GM19238 (cell line): Measurements from ENCODE around the gene OR2AG2.
"Not testable (repeated sequence)": the region's sequence is repeated elsewhere in the genome, so short reads cannot be mapped to it uniquely, and the experiment has no call there.

Experiments
- DNase-seq: peaks from one replicate; pipeline ENCODE4 v3.0.0; 2011; ENCODE audit warnings: low spot score; ENCODE audit not compliant: insufficient read length

OR2AG2 gene

GRCh38 chr11:6771926-6772893 is at the start of gene OR2AG2:
Gene OR2AG2, minus strand, starts transcription at chr11:6771976. Its CDS starts 3,019 bp downstream, at chr11:6768957.
- DNase-seq: peak; percentile 7

- no peak for DNase-seq
Observed at GRCh38 chr11:6818967-6819366, 47.2 kb upstream of the OR2AG2 start.

- no peak for DNase-seq
Observed at GRCh38 chr11:6817694-6818093, 45.9 kb upstream of the OR2AG2 start.

- DNase-seq: no peak
Observed at GRCh38 chr11:6813656-6814055, 41.9 kb upstream of the OR2AG2 start.

GRCh38 chr11:6812390-6813005 is 40.7 kb upstream of the OR2AG2 start:
- DNase-seq: peak; percentile 35

GRCh38 chr11:6801075-6801474 is 29.3 kb upstream of the OR2AG2 start:
- DNase-seq: not testable (repeated sequence)

- DNase-seq: no peak
Observed at GRCh38 chr11:6799402-6799801, 27.6 kb upstream of the OR2AG2 start, which contains the start of gene OR6A2. Gene OR6A2, minus strand, starts transcription at chr11:6799689. Its CDS starts 3,981 bp downstream, at chr11:6795708.

GRCh38 chr11:6794639-6795038 is 22.9 kb upstream of the OR2AG2 start:
- DNase-seq: no peak

GRCh38 chr11:6790546-6790945 is 18.8 kb upstream of the OR2AG2 start:
- no peak for DNase-seq

- no peak for DNase-seq
Observed at GRCh38 chr11:6782720-6783119, 10.9 kb upstream of the OR2AG2 start, which contains the start of gene OR2AG1. Gene OR2AG1, plus strand, starts transcription at chr11:6783020. Its CDS starts 2,018 bp downstream, at chr11:6785038.

GRCh38 chr11:6780829-6781228 is 9.1 kb upstream of the OR2AG2 start:
- DNase-seq: no peak

GRCh38 chr11:6778518-6778917 is 6.7 kb upstream of the OR2AG2 start:
- no peak for DNase-seq

- DNase-seq: peak; percentile 16
Observed at GRCh38 chr11:6757373-6757967, 14.3 kb downstream of the OR2AG2 start.

- DNase-seq: no peak
Observed at GRCh38 chr11:6755953-6756347, 15.8 kb downstream of the OR2AG2 start.

- peak; percentile 13 for DNase-seq
Observed at GRCh38 chr11:6755303-6755952, 16.3 kb downstream of the OR2AG2 start.

- DNase-seq: no peak
Observed at GRCh38 chr11:6747097-6747668, 24.6 kb downstream of the OR2AG2 start.

GRCh38 chr11:6746626-6747025 is 25.1 kb downstream of the OR2AG2 start:
- no peak for DNase-seq

GRCh38 chr11:6746086-6746618 is 25.6 kb downstream of the OR2AG2 start:
- DNase-seq: peak; percentile 46

GRCh38 chr11:6745465-6746015 is 26.2 kb downstream of the OR2AG2 start:
- no peak for DNase-seq

- DNase-seq: no peak
Observed at GRCh38 chr11:6745018-6745417, 26.8 kb downstream of the OR2AG2 start.
